ENCODE results near the gene EHF. TPM values are rescaled to one million over a fixed set of nuclear protein-coding genes. Genes with fewer than 3 reads are reported as not detected.

The EHF gene
- total RNA-seq, 1 experiment from 2014 or later: 0.51 TPM

GRCh38 chr11:34627197-34627596 is 6.3 kb downstream of the EHF start:
- POLR2A ChIA-PET: no interaction called here
- no TSS peak for BruUV-seq (replicated peaks)
- Histone ChIP-seq H3K27ac (ENCODE audit: low read length) (no peak overlapping the region), H3K4me1 (ENCODE audit: control insufficient read depth, insufficient read depth, low read length) (peaks cover under 1% of the 10 kb centered on the region; the same call in 1 of the 2 replicates), H3K4me3 (ENCODE audit: low read depth in 2 of 2, low read length in 2 of 2) (no peak overlapping the region), H3K36me3 (ENCODE audit: control insufficient read depth, insufficient read depth, low read length) (no peaks in the 10 kb centered on the region), H3K9me3 (ENCODE audit: control insufficient read depth, insufficient read depth, low read depth, low read length) (no peaks in the 10 kb centered on the region), H3K27me3 (ENCODE audit: control insufficient read depth, insufficient read depth, low read length) (no peaks in the 10 kb centered on the region)
- in situ Hi-C loops (cut with HindIII; ENCODE audit: low pct_unique_long_range_greater_than_20kb, low sequenced_read_pairs) (no loop called here), intact Hi-C loops (cut with micrococcal nuclease; ENCODE audit: unreplicated experiment) (no loop called here)
- DNase-seq (ENCODE audit: low read depth, low spot score) (no peak), ATAC-seq (no peak)
- CTCF ChIA-PET: no interaction called here
- TF ChIP-seq TCF7L2 (IDR thresholded peaks at IDR 0.05; ENCODE audit: low read depth, low read length): no peak
- no peak for TF ChIP-seq CTCF (IDR thresholded peaks at IDR 0.05)
- TF ChIP-seq SIN3A (IDR thresholded peaks at IDR 0.05; ENCODE audit: borderline replicate concordance, insufficient read depth, low read depth, low read length): no peak
- TF ChIP-seq POLR2AphosphoS5 (IDR thresholded peaks at IDR 0.05; ENCODE audit: low read depth, low read length): no peak
- TF ChIP-seq REST (IDR thresholded peaks at IDR 0.05; ENCODE audit: insufficient read depth in 1 of 2, low read depth in 2 of 2, low read length in 1 of 2): no peak

- in situ Hi-C loops (cut with HindIII; ENCODE audit: low pct_unique_long_range_greater_than_20kb, low sequenced_read_pairs) (no loop called here), intact Hi-C loops (cut with micrococcal nuclease; ENCODE audit: unreplicated experiment) (no loop called here)
- BruUV-seq (replicated peaks): no TSS peak
- H3K9me3 ChIP-seq (ENCODE audit: control insufficient read depth, insufficient read depth, low read depth, low read length): no peaks in the 10 kb centered on the region
- no peak overlapping the region for H3K4me3 ChIP-seq (ENCODE audit: low read depth in 2 of 2, low read length in 2 of 2)
- peak overlapping the region; percentile 35; the same call in 1 of the 2 replicates for H3K27ac ChIP-seq (ENCODE audit: low read length)
- H3K4me1 ChIP-seq (ENCODE audit: control insufficient read depth, insufficient read depth, low read length): peaks cover 8% of the 10 kb centered on the region
- DNase-seq (ENCODE audit: low read depth, low spot score) (no peak), ATAC-seq (no peak)
- TF ChIP-seq TCF7L2 (IDR thresholded peaks at IDR 0.05; ENCODE audit: low read depth, low read length) (no peak), SIN3A (IDR thresholded peaks at IDR 0.05; ENCODE audit: borderline replicate concordance, insufficient read depth, low read depth, low read length) (no peak), REST (IDR thresholded peaks at IDR 0.05; ENCODE audit: insufficient read depth in 1 of 2, low read depth in 2 of 2, low read length in 1 of 2) (no peak), POLR2AphosphoS5 (IDR thresholded peaks at IDR 0.05; ENCODE audit: low read depth, low read length) (no peak), CTCF (IDR thresholded peaks at IDR 0.05) (no peak)
- no peaks in the 10 kb centered on the region for H3K27me3 ChIP-seq (ENCODE audit: control insufficient read depth, insufficient read depth, low read length)
- POLR2A ChIA-PET: no interaction called here
- CTCF ChIA-PET: no interaction called here
- no peaks in the 10 kb centered on the region for H3K36me3 ChIP-seq (ENCODE audit: control insufficient read depth, insufficient read depth, low read length)
Observed at GRCh38 chr11:34629711-34630110, 8.8 kb downstream of the EHF start.
